Measurements from ENCODE around the gene THOC2.
A peak's percentile ranks its signal among the peaks of the same experiment; 100 is the strongest.
"Not testable (repeated sequence)": the region's sequence is repeated elsewhere in the genome, so short reads cannot be mapped to it uniquely, and the experiment has no call there.

Gene THOC2

GRCh38 chrX:123731987-123732669 lies 724 bp downstream of the THOC2 start:
- peak; percentile 11 for DNase-seq

DNA sequence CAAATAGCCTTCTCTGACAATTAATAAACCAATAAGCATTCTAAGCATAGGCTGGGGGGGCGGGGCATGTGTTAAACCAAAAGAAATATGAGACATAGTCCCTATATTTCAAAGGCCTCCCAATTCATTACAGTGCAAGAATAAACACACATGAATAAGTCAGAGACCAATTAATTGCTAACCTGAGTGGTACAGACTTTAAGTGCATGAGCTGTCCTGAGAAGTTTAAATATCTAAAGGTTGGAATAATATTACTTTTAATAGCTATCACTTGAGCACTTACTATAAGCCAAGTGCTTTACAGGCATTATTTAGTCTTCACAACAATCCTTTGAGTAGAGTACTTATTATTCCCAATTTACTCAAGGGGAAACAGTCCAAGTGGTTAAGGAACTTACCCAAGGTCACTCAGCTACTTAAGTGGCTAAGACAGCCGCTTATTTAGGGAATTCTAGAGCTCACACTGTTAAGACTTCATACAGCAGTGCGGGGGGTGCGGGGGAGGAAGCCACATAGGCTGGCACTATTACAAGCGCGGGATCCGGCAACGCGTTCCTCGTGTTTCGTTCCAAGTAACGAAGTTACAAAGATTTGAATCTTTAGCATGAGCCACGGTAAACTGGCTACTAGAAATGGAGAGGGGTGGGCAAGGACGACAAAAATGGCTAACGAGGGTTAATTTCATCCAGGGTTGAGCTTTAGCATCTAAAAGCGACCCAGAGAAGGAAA lies 1.4 kb downstream of the THOC2 start:
- peak; percentile 9 for DNase-seq

- DNase-seq, result no peak
These were observed 4.3 kb downstream of the THOC2 start for GRCh38 chrX:123728554-123728953.

- DNase-seq, result no peak
These were observed 4.8 kb downstream of the THOC2 start for GRCh38 chrX:123728016-123728415.

DNA sequence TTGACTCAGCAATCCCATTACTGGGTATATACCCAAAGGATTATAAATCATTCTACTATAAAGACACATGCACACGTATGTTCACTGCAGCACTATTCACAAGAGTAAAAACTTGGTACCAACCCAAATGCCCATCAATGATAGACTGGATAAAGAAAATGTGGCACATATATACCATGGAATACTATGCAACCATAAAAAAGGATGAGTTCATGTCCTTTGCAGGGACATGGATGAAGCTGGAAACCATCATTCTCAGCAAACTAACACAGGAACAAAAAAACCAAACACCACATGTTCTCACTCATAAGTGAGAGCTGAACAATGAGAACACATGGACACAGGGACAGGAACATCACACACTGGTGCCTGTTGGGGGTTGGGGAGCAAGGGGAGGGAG lies 10.7 kb downstream of the THOC2 start:
- DNase-seq, result not testable (repeated sequence)

GRCh38 chrX:123720486-123720885 lies 12.4 kb downstream of the THOC2 start:
- DNase-seq, result no peak

- no peak for DNase-seq
These were observed 19.0 kb downstream of the THOC2 start for GRCh38 chrX:123713841-123714240.

- no peak for DNase-seq
These were observed 19.4 kb downstream of the THOC2 start for GRCh38 chrX:123713434-123713833.

- not testable (repeated sequence) for DNase-seq
These were observed 21.7 kb downstream of the THOC2 start for GRCh38 chrX:123711201-123711600.

- no peak for DNase-seq
These were observed 28.1 kb downstream of the THOC2 start for GRCh38 chrX:123704781-123705180.

DNA sequence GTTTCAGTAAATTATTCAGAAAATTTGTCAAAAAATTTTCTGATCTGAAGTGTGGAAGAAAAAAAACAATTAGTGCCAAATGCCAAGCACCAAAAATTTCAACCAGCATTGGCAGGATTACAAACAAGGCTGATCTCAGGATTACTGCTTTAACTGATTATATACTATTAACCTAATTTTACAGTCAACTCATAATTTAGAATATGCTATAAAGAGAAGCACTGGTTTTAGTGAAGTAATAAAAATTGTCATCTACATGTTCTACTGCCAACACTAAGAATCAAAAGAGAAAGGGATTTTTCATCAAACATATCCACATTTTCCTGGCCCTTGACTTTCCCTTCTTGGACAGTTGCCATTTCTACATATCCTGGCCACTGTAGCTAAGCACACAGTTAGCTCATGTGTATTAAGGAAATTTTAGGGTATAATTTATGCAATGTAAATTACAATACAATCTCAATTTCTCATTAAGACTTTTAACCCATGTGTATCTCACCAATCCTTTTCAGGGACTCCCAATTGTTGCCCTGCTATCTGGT lies 33.8 kb downstream of the THOC2 start:
- DNase-seq, result no peak

DNA sequence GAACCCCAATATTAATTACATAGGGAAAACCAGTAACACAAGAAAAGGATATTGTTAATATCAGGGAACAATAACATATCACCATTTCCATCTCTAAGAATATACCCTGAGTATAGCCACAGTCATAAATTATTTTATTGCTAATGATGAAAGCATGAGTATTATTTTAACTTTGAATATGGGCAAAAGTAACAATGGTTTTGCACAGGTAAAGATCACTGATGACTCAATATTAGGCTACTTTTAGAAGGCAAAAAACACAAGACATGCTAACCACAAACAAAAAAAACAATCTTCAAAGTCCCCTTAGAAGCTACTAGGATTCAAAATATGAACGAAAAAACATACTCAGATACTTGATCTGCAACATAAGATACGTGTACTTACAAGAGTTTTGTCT lies 36.5 kb downstream of the THOC2 start:
- DNase-seq, result no peak

DNA sequence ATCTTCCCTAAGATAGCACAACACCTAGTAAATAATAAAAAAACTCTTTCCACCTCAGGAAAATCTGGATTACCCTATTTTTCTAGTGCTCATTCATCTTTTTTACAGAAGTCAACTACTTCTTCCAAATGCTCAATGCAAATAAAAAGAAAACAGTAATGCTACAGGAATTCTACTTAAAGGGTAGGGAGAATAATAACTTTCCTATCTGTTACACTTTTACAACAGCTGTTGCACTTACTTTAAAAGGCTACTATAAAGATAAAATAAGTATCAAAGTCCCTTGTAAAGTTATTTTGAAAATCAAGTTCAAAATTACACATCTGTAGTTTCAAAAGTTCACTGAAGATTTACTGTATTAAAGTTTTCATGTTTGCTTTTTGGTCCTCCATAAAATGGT lies 37.6 kb downstream of the THOC2 start:
- DNase-seq, result no peak

- DNase-seq, result no peak
These were observed 41.1 kb downstream of the THOC2 start for GRCh38 chrX:123691776-123692175.

DNA sequence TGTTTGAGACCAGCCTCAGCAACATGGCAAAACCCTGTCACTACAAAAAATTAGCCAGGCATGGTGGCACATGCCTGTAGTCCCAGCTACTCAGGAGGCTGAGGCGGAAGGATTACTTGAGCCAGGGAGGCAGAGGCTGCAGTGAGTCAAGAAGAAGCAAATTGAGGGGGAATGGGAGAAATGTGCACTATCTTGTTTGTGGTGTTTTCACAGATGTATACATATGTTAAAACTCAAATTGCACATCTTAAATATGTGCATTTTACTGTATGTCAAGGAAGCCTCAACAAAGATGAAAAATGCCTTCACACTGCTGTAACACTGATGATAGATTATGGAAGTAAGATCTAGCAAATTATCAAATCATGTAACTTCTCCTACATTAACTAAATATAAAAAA lies 44.3 kb downstream of the THOC2 start:
- no peak for DNase-seq

- no peak for DNase-seq
These were observed 47.6 kb downstream of the THOC2 start for GRCh38 chrX:123685232-123685631.

DNA sequence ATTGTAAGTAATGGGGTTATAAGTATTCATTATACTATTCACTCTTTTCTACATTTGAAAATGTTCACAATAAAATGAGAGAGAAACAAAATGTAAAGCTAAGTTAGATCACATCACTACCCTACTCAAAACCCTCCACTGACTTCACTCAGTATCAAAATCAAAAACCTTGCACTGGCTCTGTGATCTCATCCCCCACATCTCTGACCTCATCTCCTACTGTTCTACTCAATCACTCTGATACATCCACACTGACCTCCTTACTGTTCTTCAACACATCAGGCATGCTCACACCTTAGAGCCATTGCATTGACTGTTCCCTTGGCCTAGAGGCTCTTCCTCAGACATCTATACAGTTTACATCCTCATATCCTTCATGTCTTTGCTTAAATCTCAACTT lies 50.7 kb downstream of the THOC2 start:
- no peak for DNase-seq

DNA sequence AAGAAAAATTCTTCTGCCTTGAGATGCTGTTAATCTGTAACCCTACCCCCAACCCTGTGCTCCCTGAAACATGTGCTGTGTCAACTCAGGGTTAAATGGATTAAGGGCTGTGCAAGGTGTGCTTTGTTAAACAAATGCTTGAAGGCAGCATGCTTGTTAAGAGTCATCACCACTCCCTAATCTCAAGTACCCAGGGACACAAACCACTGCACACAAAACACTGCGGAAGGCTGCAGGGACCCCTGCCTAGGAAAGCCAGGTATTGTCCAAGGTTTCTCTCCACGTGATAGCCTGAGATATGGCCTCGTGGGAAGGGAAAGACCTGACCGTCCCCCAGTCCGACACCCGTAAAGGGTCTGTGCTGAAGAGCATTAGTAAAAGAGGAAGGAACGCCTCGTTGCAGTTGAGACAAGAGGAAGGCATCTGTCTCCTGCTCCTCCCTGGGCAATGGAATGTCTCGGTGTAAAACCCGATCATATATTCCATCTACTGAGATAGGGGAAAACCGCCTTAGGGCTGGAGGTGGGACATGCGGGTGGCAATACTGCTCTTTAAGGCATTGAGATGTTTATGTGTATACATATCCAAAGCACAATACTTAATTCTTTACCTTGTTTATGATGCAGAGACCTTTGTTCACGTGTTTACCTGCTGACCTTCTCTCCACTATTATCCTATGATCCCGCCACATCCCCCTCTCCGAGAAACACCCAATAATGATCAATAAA lies 53.0 kb downstream of the THOC2 start:
- not testable (repeated sequence) for DNase-seq

GRCh38 chrX:123675154-123675553 lies 57.7 kb downstream of the THOC2 start:
- DNase-seq, result no peak

GRCh38 chrX:123673813-123674212 lies 59.0 kb downstream of the THOC2 start:
- no peak for DNase-seq

- no peak for DNase-seq
These were observed 67.7 kb downstream of the THOC2 start for GRCh38 chrX:123665197-123665596.

DNA sequence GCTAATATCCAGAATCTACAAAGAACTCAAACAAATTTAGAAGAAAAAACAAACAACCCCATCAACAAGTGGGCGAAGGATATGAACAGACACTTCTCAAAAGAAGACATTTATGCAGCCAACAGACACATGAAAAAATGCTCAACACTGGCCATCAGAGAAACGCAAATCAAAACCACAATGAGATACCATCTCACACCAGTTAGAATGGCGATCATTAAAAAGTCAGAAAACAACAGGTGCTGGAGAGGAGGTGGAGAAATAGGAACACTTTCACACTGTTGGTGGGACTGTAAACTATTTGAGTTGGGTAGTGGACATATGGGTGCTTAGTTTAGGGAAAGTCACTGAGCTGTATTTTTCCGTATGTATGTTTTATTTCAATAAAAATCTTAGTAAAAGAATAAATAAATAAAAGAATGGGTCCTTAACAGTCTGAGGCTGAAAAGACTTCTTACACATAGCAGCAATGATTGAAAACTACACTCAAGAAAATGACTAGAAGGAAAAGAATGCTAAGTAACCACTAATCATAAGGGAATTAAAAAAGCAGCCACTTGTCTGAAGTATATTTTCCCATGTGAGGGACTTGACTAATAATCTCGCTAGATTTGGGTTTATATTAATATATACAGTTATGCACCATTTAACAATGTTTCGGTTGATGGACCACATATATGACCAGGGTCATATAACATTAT lies 68.2 kb downstream of the THOC2 start:
- not testable (repeated sequence) for DNase-seq

GRCh38 chrX:123663720-123664119 lies 69.1 kb downstream of the THOC2 start:
- not testable (repeated sequence) for DNase-seq

Measured in activated CD4-positive, alpha-beta T cell treated with anti-CD3 and anti-CD28 coated beads, Interleukin-10, Interleukin-2, amounts not matched to agents 100 ng/mL and 50 ng/mL, durations not matched to agents 16 hours and 8 hours (primary cell).